ENCODE data around the gene IL1RAPL1. TPM values are rescaled to one million over a fixed set of nuclear protein-coding genes. Genes with fewer than 3 reads are reported as not detected.

The IL1RAPL1 gene
- total RNA-seq, 1 experiment from 2014 or later: not detected

DNA sequence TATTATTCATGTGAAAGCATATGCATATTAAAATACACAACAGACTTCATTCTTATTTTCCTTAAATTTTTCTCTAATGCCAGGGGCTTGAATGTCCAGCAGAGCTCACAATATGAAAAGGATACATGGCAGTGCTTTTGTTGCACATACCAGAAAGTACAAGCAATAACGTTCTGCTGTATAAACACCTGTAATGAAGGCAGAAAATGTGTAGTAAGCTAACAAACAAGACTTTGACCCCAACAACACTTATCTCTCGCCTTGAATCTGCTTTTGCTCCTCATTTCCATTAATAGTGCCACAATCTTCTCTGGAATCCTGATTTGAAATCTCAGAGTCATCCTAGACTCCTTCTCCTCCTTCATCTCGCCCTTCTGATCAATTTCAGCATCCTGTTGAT lies 687.3 kb downstream of the IL1RAPL1 start:
- TF ChIP-seq, protein P1, sequence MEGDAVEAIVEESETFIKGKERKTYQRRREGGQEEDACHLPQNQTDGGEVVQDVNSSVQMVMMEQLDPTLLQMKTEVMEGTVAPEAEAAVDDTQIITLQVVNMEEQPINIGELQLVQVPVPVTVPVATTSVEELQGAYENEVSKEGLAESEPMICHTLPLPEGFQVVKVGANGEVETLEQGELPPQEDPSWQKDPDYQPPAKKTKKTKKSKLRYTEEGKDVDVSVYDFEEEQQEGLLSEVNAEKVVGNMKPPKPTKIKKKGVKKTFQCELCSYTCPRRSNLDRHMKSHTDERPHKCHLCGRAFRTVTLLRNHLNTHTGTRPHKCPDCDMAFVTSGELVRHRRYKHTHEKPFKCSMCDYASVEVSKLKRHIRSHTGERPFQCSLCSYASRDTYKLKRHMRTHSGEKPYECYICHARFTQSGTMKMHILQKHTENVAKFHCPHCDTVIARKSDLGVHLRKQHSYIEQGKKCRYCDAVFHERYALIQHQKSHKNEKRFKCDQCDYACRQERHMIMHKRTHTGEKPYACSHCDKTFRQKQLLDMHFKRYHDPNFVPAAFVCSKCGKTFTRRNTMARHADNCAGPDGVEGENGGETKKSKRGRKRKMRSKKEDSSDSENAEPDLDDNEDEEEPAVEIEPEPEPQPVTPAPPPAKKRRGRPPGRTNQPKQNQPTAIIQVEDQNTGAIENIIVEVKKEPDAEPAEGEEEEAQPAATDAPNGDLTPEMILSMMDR (IDR thresholded peaks at IDR 0.05; ENCODE audit: unreplicated experiment): no peak
- CTCF ChIA-PET: no interaction called here
- Mint-ChIP-seq H3K36me3 (ENCODE audit: insufficient read depth, unreplicated experiment) (no peaks in the 10 kb centered on the region), H3K27ac (ENCODE audit: unreplicated experiment) (no peak overlapping the region), H3K9me3 (ENCODE audit: low read depth, unreplicated experiment) (peaks cover 2% of the 10 kb centered on the region), H3K27me3 (ENCODE audit: unreplicated experiment) (no peaks in the 10 kb centered on the region), H3K4me3 (ENCODE audit: low read depth, unreplicated experiment) (no peak overlapping the region), H3K4me1 (ENCODE audit: low read depth, unreplicated experiment) (no peaks in the 10 kb centered on the region)
- intact Hi-C loops (cut with micrococcal nuclease; ENCODE audit: unreplicated experiment): no loop called here
- DNase-seq: no peak
- BruUV-seq (replicated peaks): no TSS peak

GRCh38 chrX:29275928-29276327 lies 688.7 kb downstream of the IL1RAPL1 start:
- BruUV-seq (replicated peaks): no TSS peak
- H3K4me1 Mint-ChIP-seq (ENCODE audit: low read depth, unreplicated experiment): peaks cover 7% of the 10 kb centered on the region
- peaks cover 2% of the 10 kb centered on the region for H3K9me3 Mint-ChIP-seq (ENCODE audit: low read depth, unreplicated experiment)
- no peak overlapping the region for H3K27ac Mint-ChIP-seq (ENCODE audit: unreplicated experiment)
- CTCF ChIA-PET: no interaction called here
- intact Hi-C loops (cut with micrococcal nuclease; ENCODE audit: unreplicated experiment): no loop called here
- no peaks in the 10 kb centered on the region for H3K36me3 Mint-ChIP-seq (ENCODE audit: insufficient read depth, unreplicated experiment)
- H3K27me3 Mint-ChIP-seq (ENCODE audit: unreplicated experiment): no peaks in the 10 kb centered on the region
- no peak overlapping the region for H3K4me3 Mint-ChIP-seq (ENCODE audit: low read depth, unreplicated experiment)
- TF ChIP-seq, protein P1 (IDR thresholded peaks at IDR 0.05; ENCODE audit: unreplicated experiment): no peak
- no peak for DNase-seq

- H3K27me3 Mint-ChIP-seq (ENCODE audit: unreplicated experiment): no peaks in the 10 kb centered on the region
- CTCF ChIA-PET: no interaction called here
- H3K9me3 Mint-ChIP-seq (ENCODE audit: low read depth, unreplicated experiment): peaks cover 2% of the 10 kb centered on the region
- intact Hi-C loops (cut with micrococcal nuclease; ENCODE audit: unreplicated experiment): no loop called here
- no peaks in the 10 kb centered on the region for H3K36me3 Mint-ChIP-seq (ENCODE audit: insufficient read depth, unreplicated experiment)
- peaks cover 12% of the 10 kb centered on the region for H3K4me1 Mint-ChIP-seq (ENCODE audit: low read depth, unreplicated experiment)
- TF ChIP-seq, protein P1 (IDR thresholded peaks at IDR 0.05; ENCODE audit: unreplicated experiment): no peak
- no peak overlapping the region for H3K4me3 Mint-ChIP-seq (ENCODE audit: low read depth, unreplicated experiment)
- no peak overlapping the region for H3K27ac Mint-ChIP-seq (ENCODE audit: unreplicated experiment)
- BruUV-seq (replicated peaks): no TSS peak
- DNase-seq: peak; percentile 0
These were observed 694.0 kb downstream of the IL1RAPL1 start for GRCh38 chrX:29281078-29281742.

DNA sequence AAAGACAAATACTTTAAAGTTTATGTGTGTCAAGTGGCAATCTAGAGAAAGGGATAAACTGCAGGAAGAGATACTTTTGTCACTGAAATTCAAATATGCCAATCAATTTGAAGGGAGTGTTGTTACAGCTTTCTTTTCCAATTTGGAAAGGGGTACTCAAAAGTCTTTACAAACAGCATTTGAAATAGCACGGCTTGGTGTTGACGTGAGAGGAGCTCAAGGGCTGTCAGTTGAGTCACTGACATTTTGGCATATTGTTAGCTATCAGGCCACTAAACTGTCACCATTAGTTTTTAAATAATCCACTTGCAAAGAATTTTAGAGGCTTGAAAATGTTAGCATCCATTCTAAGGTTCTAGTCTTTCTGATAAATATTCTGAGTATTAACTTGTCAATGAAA lies 698.4 kb downstream of the IL1RAPL1 start:
- BruUV-seq (replicated peaks): no TSS peak
- TF ChIP-seq, protein P1 (IDR thresholded peaks at IDR 0.05; ENCODE audit: unreplicated experiment): no peak
- no peaks in the 10 kb centered on the region for H3K27me3 Mint-ChIP-seq (ENCODE audit: unreplicated experiment)
- no peak for DNase-seq
- H3K36me3 Mint-ChIP-seq (ENCODE audit: insufficient read depth, unreplicated experiment): no peaks in the 10 kb centered on the region
- CTCF ChIA-PET: no interaction called here
- H3K27ac Mint-ChIP-seq (ENCODE audit: unreplicated experiment): no peak overlapping the region
- H3K4me3 Mint-ChIP-seq (ENCODE audit: low read depth, unreplicated experiment): no peak overlapping the region
- H3K4me1 Mint-ChIP-seq (ENCODE audit: low read depth, unreplicated experiment): peaks cover 8% of the 10 kb centered on the region
- intact Hi-C loops (cut with micrococcal nuclease; ENCODE audit: unreplicated experiment): no loop called here
- peaks cover 2% of the 10 kb centered on the region for H3K9me3 Mint-ChIP-seq (ENCODE audit: low read depth, unreplicated experiment)
